ENCODE measurements around the gene MAGEF1.

- TF ChIP-seq MAZ (IDR thresholded peaks at IDR 0.05; ENCODE audit: borderline replicate concordance, low read depth, low read length) (no peak), MAZ (CRISPR knock-in tag; IDR thresholded peaks at IDR 0.05; ENCODE audit: low read depth) (no peak), TMF1 (CRISPR knock-in tag; IDR thresholded peaks at IDR 0.05; ENCODE audit: low read depth) (no peak), ARNT (IDR thresholded peaks at IDR 0.05) (no peak), ZNF282 (IDR thresholded peaks at IDR 0.05; ENCODE audit: partially characterized antibody) (no peak), KAT2B (IDR thresholded peaks at IDR 0.05; ENCODE audit: borderline replicate concordance, low read depth, low read length) (no peak), MLLT10 (CRISPR knock-in tag; IDR thresholded peaks at IDR 0.05) (no peak), CCDC6 (CRISPR knock-in tag; IDR thresholded peaks at IDR 0.05) (no peak)
These were observed 42.3 kb downstream of the MAGEF1 start for GRCh38 chr3:184669578-184669977.
